Urinary bladder (tissue), 4 donors: ENCODE measurements around the gene GZF1. TPM values are rescaled to one million over a fixed set of nuclear protein-coding genes. Genes with fewer than 3 reads are reported as not detected.

ENCODE experiments used
- DNase-seq: peaks from one replicate; pipeline ENCODE4 v3.0.0-alpha.2; 2015; ENCODE audit errors: extremely low spot score
- H3K27ac ChIP-seq: one replicate; pipeline ENCODE4 v1.5.1; 2013; ENCODE audit warnings: low read depth, mild to moderate bottlenecking, moderate library complexity
- H3K36me3 ChIP-seq: one replicate; pipeline ENCODE4 v1.6.1; 2013; ENCODE audit warnings: mild to moderate bottlenecking, moderate library complexity; ENCODE audit not compliant: insufficient read depth
- H3K4me1 ChIP-seq: one replicate; pipeline ENCODE4 v1.6.1; 2013; ENCODE audit warnings: mild to moderate bottlenecking, moderate library complexity; ENCODE audit not compliant: insufficient read depth
- H3K4me3 ChIP-seq: one replicate; pipeline ENCODE4 v1.5.1; 2013; ENCODE audit warnings: low read depth, low read length
- WGBS: extraction: QIAGEN DNeasy Blood & Tissue Kit; methylation state at CpG from one replicate; pipeline ENCODE4 v1.1.7; 2013; 5-methylcytosine and 5-hydroxymethylcytosine counted together
- polyA plus RNA-seq: library from polyadenylated mRNA; stranded (reverse); fragments of 200-250 nt; gene quantifications from one replicate; pipeline ENCODE4 v1.2.3, GENCODE V29; 2013
- total RNA-seq: library from RNA; depleted of rRNA; stranded (reverse); fragments of >200 nt; gene quantifications from one replicate; pipeline ENCODE4 v1.2.3, GENCODE V29; 2014
- donor health status: healthy with polysubstance abuse.
- donor health status: healthy.

Gene GZF1
- total and polyA plus RNA-seq, 2 donors, result 14.1 to 18.3 TPM

DNA sequence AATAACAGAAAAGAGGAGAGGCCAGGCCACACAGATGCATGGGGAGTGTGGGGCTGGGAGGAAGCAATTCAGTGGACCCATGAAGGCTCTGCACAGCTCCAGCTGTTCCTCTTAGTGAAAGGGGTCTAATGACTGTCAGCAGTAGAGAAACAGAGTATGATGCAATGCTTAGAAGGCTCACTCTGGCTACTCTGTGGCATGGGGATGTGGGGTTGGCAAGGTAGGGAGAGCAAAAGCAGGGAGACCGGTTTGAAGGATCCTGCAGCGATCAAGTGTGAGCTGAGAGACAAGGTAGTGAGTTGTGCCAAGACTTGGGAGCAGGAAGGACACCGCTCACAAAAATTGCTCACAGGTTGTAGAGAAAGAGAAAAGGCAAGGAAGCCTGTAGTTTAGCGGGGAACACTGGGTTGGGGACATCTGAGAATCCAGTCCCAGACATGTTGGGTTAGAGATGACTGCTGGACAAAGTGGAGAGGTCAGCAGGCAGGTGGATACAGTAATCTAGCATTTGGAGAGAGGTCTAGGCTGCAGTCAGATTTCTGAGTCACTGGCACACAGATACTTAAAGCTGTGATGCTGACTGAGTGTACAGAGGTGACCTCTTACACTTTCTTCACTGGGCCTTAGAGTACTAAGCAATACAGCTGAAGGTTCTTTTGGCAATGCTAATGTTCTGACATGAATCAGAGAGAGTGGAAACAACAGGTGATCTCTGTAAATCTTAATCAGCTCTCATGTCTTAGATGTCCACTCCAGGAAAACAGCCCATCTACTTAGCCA, 32.2 kb downstream of the GZF1 start:
- no peak for DNase-seq
- Histone ChIP-seq H3K4me3 (no peak overlapping the region), H3K4me1 (peaks cover 1% of the 10 kb centered on the region), H3K36me3 (no peaks in the 10 kb centered on the region), H3K27ac (no peak overlapping the region)
- WGBS, result 96% methylated on average over 4 of the region's 4 CpGs

DNA sequence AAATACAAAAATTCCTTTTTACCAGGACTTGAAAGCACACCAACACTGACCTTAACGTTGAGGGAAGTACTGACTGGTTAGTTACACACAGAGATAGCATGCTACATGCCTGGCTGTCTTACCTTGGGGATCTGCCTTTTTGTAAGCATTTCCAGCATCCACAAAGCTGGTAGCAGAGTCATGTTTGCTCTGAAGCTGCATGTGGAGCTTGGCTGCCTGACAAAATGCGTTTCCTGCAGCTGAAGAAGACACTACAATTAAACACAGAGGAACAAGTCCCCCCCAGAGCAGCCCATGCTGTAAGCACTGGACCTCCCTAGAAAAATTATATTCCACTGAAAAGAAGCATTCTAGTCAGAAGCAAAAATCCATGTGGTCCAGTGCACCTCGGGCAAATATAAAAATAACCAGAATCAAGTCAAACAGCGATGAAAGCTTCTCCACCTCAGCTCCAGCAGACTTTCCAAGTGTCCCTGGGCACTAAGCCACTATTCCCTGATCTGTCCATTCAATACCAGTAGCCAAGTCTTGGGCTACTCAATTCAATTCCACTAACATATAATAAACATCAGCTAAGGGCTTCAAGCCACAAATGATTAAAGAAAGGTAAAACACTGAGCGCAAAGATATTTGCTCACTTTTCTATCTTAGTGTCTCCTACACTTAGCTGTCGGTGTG, 35.1 kb downstream of the GZF1 start:
- Histone ChIP-seq H3K4me1 (no peaks in the 10 kb centered on the region), H3K27ac (no peak overlapping the region), H3K4me3 (no peak overlapping the region), H3K36me3 (no peaks in the 10 kb centered on the region)
- DNase-seq, result no peak
- WGBS, result 64% methylated on average over 6 of the region's 6 CpGs

DNA sequence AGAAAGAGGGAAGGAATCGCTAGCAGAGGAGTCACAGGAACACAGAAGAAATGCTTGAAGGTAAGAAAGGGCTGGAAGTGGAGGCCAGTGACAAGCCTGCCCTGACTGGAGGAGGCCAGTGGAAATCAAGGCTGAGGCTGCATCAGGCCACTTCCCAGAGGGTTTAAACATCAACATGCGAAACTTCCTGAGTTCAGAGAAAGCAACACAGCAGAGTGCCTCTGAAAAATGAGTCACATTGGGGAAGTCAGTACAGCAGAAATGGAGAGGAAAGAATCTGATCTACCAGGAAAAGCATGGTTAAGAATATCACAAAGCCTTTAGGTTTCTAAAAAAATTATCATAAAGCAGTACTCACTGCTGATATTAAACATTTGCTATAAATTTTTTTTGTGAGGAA, 36.0 kb downstream of the GZF1 start:
- Histone ChIP-seq H3K36me3 (no peaks in the 10 kb centered on the region), H3K4me1 (no peaks in the 10 kb centered on the region), H3K27ac (no peak overlapping the region), H3K4me3 (no peak overlapping the region)
- DNase-seq, result no peak
- WGBS, result 91% methylated on average over 2 of the region's 2 CpGs

DNA sequence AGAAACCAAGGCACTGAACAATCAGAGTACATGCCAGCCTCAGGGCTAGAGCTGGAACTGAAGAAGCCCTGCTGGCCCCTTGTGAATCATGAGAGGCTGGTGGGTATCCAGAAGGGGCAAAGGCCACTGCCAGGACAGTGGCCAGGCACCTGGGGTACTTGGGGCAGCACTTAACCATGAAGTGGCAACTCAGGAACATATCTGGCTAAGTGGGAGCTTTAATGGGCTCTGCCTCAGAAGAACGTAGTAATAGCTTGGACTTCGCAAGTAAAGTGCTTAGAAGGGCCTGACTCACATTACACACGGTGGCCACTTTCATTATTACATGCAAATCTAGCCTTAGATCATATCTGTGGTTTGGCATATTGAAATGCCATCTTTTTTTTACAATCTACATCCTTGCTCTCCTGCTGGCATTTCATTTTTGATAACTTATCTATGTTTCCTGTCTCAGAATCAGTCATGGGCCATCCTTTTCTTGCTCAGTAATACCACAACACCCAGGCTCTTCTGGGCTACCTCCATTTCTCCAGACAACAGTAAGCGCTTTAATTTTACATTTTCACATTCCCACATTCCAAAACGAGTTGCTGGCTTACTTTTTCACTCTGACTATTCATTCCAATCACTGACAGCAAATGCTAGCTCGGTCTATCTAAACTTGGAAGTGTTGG, 37.7 kb downstream of the GZF1 start:
- no peak for DNase-seq
- WGBS, result 82% methylated on average over 6 of the region's 6 CpGs

DNA sequence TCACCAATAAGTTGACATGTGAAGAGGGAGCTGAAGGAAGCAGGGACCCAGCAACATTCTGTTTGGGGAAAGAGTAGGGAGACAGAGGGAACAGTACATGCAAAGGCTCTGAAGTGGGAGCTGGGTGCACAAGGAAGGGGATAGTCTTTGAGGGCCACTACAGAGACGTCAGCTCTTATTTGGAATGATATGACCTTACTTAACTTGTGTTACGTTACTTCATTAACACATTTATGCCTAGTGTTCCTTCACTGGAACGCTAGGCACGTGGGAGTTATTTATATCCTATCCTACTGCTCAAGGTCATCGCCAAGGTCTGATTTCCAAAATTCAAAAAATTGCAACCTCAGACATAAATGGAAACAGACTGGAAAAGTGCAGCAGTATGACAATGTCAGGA, 39.1 kb downstream of the GZF1 start:
- H3K4me3 ChIP-seq, result no peak overlapping the region
- H3K4me1 ChIP-seq, result no peaks in the 10 kb centered on the region
- DNase-seq, result no peak
- no peak overlapping the region for H3K27ac ChIP-seq
- 93% methylated on average over 5 of the region's 5 CpGs for WGBS
- no peaks in the 10 kb centered on the region for H3K36me3 ChIP-seq

More for the DNA sequence above, 37.7 kb downstream of the GZF1 start:
- Histone ChIP-seq H3K4me1 (no peaks in the 10 kb centered on the region), H3K36me3 (no peaks in the 10 kb centered on the region), H3K4me3 (no peak overlapping the region), H3K27ac (no peak overlapping the region)

DNA sequence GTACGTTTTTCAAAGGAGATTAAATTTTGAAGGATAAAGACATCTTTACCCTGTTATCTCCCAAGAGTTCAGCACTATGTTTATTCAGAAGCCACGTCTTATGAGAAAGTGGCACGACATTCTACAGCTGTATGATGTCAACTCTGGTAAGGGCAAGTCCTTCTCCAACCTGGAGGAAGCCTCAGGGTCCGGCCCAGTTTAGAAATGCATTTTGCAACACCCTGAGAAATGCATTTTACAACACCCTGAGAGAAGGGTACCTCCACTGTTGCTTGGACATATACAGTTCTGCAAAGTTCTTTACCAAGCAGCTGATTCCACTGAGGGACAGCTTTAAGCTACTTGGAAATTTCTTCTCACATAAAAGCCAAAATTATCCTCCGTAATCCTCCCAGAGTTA, 41.8 kb downstream of the GZF1 start:
- Histone ChIP-seq H3K4me3 (no peak overlapping the region), H3K27ac (no peak overlapping the region), H3K36me3 (no peaks in the 10 kb centered on the region), H3K4me1 (no peaks in the 10 kb centered on the region)
- 24% methylated on average over 5 of the region's 5 CpGs for WGBS
- no peak for DNase-seq

DNA sequence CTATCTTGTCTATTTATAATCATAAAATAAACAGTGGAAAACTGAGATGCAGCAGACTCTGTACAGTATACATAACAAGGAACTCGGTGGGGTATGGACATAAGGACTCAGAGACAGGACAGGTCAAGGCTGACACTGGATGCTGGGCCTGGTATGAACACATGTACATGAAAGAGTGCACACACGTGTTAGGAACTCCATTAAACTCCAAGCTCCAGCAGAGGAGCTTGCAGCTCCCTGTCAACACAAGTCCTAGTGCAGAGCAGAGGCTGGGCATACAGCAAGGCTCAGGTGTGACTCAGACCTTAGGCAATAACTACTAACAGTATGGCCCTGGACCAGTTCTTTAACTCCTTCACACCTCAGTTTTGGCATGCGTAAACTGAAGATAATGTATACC, 42.2 kb downstream of the GZF1 start:
- H3K4me1 ChIP-seq, result no peaks in the 10 kb centered on the region
- H3K4me3 ChIP-seq, result no peak overlapping the region
- no peaks in the 10 kb centered on the region for H3K36me3 ChIP-seq
- DNase-seq, result no peak
- no peak overlapping the region for H3K27ac ChIP-seq
- 41% methylated on average over 3 of the region's 3 CpGs for WGBS

DNA sequence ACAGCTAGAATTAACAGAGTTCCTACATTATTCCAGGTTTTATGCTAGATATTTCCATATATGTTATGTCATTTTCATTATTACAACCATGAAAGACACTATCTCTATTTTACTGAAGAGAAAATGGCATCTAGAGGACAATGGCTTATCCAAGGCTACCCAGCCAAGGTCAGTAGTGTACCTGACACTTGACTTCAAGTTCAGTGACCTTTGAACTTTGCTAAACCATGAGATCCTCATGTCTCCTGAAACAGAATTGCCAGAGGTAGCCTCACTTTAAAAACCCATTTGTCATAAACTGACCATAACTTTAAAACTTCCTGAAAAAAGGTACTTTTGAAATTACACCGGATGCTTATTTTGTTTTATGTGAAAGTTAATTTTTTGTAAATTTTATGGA, 44.9 kb downstream of the GZF1 start:
- Histone ChIP-seq H3K27ac (no peak overlapping the region), H3K4me1 (no peaks in the 10 kb centered on the region), H3K36me3 (no peaks in the 10 kb centered on the region), H3K4me3 (no peak overlapping the region)
- WGBS, result 99% methylated on average over 1 of the region's 1 CpG
- DNase-seq, result no peak

DNA sequence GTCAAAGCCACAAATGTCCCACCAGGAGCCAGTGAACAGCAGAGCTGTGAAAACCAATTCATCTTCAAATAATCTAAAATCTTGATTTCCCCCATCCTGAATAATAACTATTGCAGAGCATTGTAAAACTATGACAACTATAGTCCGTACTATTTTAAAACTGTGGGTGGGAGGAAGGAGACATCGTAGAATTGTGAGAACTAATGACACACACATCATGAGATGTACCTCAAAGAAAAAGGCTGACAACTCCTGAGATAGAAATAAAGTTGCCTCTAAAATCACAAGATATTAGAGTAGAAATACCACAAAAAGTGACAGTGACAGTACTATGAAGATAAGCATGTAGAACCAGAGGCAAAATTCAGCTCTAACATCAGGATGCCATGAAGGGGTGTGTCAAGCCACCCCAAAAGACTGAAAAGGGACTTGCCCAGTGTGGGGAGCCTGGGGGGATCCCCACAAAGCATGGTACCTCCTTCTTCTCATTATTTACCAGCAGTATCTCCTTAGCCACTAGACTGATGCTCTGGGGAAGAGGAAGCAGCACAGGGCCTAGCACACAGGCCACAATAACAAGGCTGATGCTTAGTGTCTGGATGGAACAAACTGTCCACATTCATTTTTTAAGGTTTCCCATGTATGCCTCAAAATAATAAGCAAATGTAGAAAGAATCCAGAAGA, 45.9 kb downstream of the GZF1 start:
- DNase-seq, result no peak
- Histone ChIP-seq H3K27ac (no peak overlapping the region), H3K4me1 (no peaks in the 10 kb centered on the region), H3K4me3 (no peak overlapping the region), H3K36me3 (no peaks in the 10 kb centered on the region)
- WGBS, result 91% methylated on average over 2 of the region's 2 CpGs

DNA sequence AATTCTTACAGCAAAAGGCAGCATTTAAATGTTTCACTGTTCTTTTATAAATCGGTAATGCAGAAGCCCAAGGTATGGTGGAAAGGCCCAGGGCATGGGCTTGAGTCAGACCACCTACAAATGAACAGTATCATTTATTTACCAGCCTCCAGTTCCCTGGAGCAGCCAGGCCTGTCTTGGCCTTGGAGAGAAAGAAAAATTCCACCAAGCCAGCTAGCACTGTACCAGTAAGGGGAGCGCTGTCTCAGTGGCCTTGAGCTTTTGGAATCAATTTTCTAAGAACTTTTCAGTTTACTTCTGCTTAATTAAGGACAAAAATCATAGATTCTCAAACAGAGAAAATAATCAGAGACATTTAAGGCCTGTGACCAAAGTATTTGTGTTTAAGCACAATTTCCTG, 47.0 kb downstream of the GZF1 start:
- H3K4me3 ChIP-seq, result no peak overlapping the region
- H3K27ac ChIP-seq, result no peak overlapping the region
- no peaks in the 10 kb centered on the region for H3K4me1 ChIP-seq
- no peak for DNase-seq
- WGBS, result 95% methylated on average over 2 of the region's 2 CpGs
- H3K36me3 ChIP-seq, result no peaks in the 10 kb centered on the region

DNA sequence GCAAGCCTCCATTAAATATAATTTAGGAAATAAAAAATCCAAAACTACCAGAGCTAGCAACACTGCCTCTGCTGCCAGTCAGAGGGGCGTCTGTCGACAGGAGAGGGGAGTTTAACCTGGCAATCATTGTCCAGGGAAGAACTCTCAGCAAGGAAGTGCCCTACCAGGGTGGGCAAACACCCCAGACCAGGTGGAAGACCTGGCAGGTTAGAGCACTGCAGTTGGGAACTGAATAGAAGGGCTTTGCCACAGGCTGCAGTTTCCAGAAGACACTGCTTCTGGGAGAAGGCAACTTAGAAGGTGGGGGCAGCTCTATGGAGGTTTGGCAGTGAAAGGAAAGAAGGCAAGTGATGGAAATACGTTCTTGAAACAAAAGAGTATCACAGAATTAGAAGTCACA, 47.8 kb downstream of the GZF1 start:
- no peak overlapping the region for H3K4me3 ChIP-seq
- H3K4me1 ChIP-seq, result no peaks in the 10 kb centered on the region
- 92% methylated on average over 3 of the region's 3 CpGs for WGBS
- no peaks in the 10 kb centered on the region for H3K36me3 ChIP-seq
- H3K27ac ChIP-seq, result no peak overlapping the region
- DNase-seq, result no peak

DNA sequence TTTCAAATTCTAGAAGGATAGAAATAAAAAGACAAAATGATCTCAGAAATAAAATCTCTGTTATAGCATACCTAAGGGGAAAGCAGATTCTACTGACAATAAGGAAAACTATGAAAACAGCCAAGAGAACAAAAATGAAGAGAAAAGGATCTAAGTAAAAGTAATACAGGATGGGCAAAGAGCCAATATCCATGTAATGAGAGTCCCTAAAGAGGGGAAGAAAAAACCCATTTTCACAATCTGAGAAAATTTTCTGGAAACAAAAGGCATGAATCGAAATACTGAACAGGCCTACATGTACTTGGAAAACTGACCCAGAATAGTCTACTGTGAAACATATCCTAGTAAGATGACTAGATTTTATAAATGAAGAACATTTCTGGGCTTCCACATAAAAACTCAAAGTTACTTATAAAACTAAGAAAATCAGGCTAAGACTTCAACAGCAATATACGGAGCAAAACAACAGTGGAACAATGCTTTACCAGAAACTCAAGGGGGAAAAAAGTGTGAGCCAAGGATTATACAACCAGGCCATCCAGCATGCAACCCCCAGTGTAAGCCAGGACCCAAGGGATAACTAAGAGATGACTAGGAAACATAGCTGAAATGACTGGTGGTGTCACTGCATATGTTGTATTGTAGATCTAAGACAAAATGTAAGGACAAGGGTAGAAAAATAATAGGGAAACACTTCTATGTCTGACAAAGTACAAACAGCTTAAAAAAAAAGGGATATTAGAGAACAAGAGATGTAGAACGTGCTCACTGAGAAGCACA, 49.1 kb downstream of the GZF1 start:
- DNase-seq, result no peak
- Histone ChIP-seq H3K36me3 (no peaks in the 10 kb centered on the region), H3K4me1 (no peaks in the 10 kb centered on the region), H3K27ac (no peak overlapping the region), H3K4me3 (no peak overlapping the region)
- WGBS, result 90% methylated on average over 3 of the region's 3 CpGs

DNA sequence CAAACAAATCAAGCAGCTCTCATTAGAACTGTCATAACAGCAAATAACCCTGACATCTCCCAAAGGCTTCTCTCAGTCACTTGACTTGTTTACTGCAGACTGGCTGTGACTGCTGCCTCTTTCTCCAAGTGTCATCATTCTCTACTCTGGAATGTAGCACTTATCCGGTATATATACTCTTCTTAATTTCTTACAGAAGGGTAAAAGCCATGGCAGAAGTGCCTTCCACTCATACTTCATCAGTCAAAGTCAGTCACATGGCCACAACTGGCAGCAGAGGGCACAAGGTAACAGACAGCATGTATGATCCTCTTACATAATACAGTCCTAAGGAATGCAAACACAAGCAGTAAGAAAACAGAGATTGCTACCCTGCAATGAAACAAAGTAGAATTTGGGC, 50.0 kb downstream of the GZF1 start:
- Histone ChIP-seq H3K4me1 (no peaks in the 10 kb centered on the region), H3K4me3 (no peak overlapping the region), H3K27ac (no peak overlapping the region), H3K36me3 (no peaks in the 10 kb centered on the region)
- DNase-seq, result no peak
- 65% methylated on average over 1 of the region's 1 CpG for WGBS
